Gastrocnemius medialis (tissue), 4 donors: ENCODE results near the gene PABPN1L.

Experiments used
- POLR2A ChIP-seq, 2 donors: fragments of 450-650 bp; IDR thresholded peaks; one replicate each; pipeline ENCODE4 v1.6.1; 2017; ENCODE audit warnings: antibody characterized with exemption in 2 of 2, mild to moderate bottlenecking in 2 of 2, moderate library complexity in 2 of 2
- TF ChIP-seq, protein P1 (sequence below), 5 experiments: fragments of 450-650 bp in 3 of 5; fragments of 200-600 bp in 2 of 5; sonication (generic) in 2 of 5; IDR thresholded peaks in 4 of 5; conservative IDR thresholded peaks in 1 of 5; 1 replicate in 4 of 5; 2 replicates in 1 of 5; pipeline ENCODE4 v1.5.1; 2016 to 2019; ENCODE audit warnings: antibody characterized with exemption in 5 of 5, mild to moderate bottlenecking in 3 of 5, moderate library complexity in 3 of 5

GRCh38 chr16:88895335-88895734, 28.9 kb upstream of the PABPN1L start:
- TF ChIP-seq, protein P1, sequence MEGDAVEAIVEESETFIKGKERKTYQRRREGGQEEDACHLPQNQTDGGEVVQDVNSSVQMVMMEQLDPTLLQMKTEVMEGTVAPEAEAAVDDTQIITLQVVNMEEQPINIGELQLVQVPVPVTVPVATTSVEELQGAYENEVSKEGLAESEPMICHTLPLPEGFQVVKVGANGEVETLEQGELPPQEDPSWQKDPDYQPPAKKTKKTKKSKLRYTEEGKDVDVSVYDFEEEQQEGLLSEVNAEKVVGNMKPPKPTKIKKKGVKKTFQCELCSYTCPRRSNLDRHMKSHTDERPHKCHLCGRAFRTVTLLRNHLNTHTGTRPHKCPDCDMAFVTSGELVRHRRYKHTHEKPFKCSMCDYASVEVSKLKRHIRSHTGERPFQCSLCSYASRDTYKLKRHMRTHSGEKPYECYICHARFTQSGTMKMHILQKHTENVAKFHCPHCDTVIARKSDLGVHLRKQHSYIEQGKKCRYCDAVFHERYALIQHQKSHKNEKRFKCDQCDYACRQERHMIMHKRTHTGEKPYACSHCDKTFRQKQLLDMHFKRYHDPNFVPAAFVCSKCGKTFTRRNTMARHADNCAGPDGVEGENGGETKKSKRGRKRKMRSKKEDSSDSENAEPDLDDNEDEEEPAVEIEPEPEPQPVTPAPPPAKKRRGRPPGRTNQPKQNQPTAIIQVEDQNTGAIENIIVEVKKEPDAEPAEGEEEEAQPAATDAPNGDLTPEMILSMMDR (IDR thresholded peaks at IDR 0.05 in 4 of 5, conservative IDR thresholded peaks at IDR 0.05 in 1 of 5), result no peak
- TF ChIP-seq POLR2A (IDR thresholded peaks at IDR 0.05), result no peak
